Lung (tissue), 12 donors: ENCODE data around the gene ZFP36L1. TPM values are rescaled to one million over a fixed set of nuclear protein-coding genes. Genes with fewer than 3 reads are reported as not detected.

Source experiments
- ATAC-seq: fragments of 200-7000 bp; cut with Tn5 transposase; one replicate; pipeline ENCODE4 v1.9.1; 2020; ENCODE audit warnings: moderate number of reproducible peaks; ENCODE audit not compliant: insufficient read depth, low FRiP score
- DNase-seq, 3 donors: peaks; one replicate each; pipeline ENCODE4 v3.0.0-alpha.2; 2013 to 2017
- H3K27ac ChIP-seq, 2 donors: one replicate each; pipeline ENCODE4 v1.5.1; 2013; ENCODE audit warnings: mild to moderate bottlenecking in 2 of 2, moderate library complexity in 2 of 2, control low read depth in 1 of 2, inconsistent platforms in 1 of 2, low read depth in 1 of 2, low read length in 1 of 2
- H3K27me3 ChIP-seq, 3 donors: one replicate each; pipeline ENCODE4 v1.5.1; 2013; ENCODE audit warnings: low read length in 2 of 3; ENCODE audit not compliant: control insufficient read depth in 3 of 3, insufficient read depth in 3 of 3
- H3K36me3 ChIP-seq, 4 donors: one replicate each; pipeline ENCODE4 v1.5.1; 2013; ENCODE audit warnings: low read length in 4 of 4, mild to moderate bottlenecking in 1 of 4, moderate library complexity in 1 of 4; ENCODE audit not compliant: control insufficient read depth in 4 of 4, insufficient read depth in 4 of 4
- H3K4me1 ChIP-seq, 5 donors: one replicate each; pipeline ENCODE4 v1.5.1; 2013; ENCODE audit warnings: low read length in 5 of 5, mild to moderate bottlenecking in 2 of 5, moderate library complexity in 1 of 5; ENCODE audit not compliant: control insufficient read depth in 5 of 5, insufficient read depth in 5 of 5
- H3K4me3 ChIP-seq: one replicate; pipeline ENCODE4 v1.5.1; 2013; ENCODE audit warnings: mild to moderate bottlenecking, control low read depth, moderate library complexity
- H3K9ac ChIP-seq, 2 donors: one replicate each; pipeline ENCODE4 v1.5.1; 2013; ENCODE audit warnings: low read length in 2 of 2, control low read depth in 1 of 2; ENCODE audit not compliant: insufficient read depth in 1 of 2
- H3K9me3 ChIP-seq, 4 donors: one replicate each; pipeline ENCODE4 v1.5.1; 2013; ENCODE audit warnings: low read length in 3 of 4, mild to moderate bottlenecking in 1 of 4, moderate library complexity in 1 of 4; ENCODE audit not compliant: control insufficient read depth in 4 of 4, insufficient read depth in 3 of 4
- WGBS, 2 donors: extraction: QIAGEN DNeasy Blood & Tissue Kit; methylation state at CpG; one replicate each; pipeline ENCODE4 v1.1.7; 2013; 5-methylcytosine and 5-hydroxymethylcytosine counted together
- polyA plus RNA-seq, 2 donors: library from polyadenylated mRNA; stranded (reverse); fragments of 200-250 nt; gene quantifications; one replicate each; pipeline ENCODE4 v1.2.1, GENCODE V29; 2013
- total RNA-seq, 2 donors: library from RNA; depleted of rRNA in 1 of 2; stranded (reverse); fragments of >200 nt in 1 of 2; gene quantifications; one replicate each; pipeline ENCODE4 v1.2.1, GENCODE V29; 2014 to 2021
- TF ChIP-seq, protein P1 (sequence below): IDR thresholded peaks from 2 replicates; pipeline ENCODE4 v1.5.1; 2012; ENCODE audit warnings: mild to moderate bottlenecking; ENCODE audit errors: control extremely low read depth, extremely low read depth
- donor health status: control.
- donor health status: control.
- donor health status: Bipolar disorder and iron deficiency.
- donor health status: healthy.
- donor health status: DM: yes; HTN: yes; CAD: no.

The ZFP36L1 gene
- total and polyA plus RNA-seq, 4 donors = 63.7 to 364 (median 267) TPM

DNA sequence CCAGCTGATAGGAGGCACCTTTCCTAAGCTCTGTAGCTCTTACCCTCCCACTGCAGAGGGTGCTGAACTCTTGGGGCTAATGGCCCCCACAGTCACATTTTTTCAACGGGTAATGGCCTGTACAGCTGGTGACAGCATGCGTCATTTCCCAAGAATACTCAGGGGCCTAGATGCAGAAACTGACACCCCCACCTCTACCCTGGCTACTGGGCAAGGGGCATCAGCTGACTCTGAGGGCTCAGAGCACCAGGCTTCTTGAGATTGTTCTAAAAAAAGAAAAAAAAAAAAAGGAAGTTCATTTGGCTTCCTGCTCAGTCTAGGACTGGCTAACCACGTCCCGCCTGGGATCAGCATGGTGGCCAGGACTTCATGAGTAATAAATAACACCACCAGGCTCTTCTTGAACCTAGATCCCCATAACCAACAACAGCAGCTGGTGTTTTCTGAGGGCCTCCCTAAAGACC is 35.2 kb downstream of the ZFP36L1 start:
- Histone ChIP-seq H3K4me3 (no peak overlapping the region), H3K27me3 (no peaks in the 10 kb centered on the region), H3K36me3 (no peaks in the 10 kb centered on the region), H3K4me1 (peaks cover 13 to 42% (median 17%) of the 10 kb centered on the region in 5 donors), H3K27ac (no peak overlapping the region), H3K9me3 (no peaks in the 10 kb centered on the region), H3K9ac (no peak overlapping the region)
- WGBS, 2 donors = 12 to 36% methylated on average over 4 of the region's 4 CpGs
- ATAC-seq = peak; percentile 51
- peak; percentile 37 to 55 (median 45) for DNase-seq
- TF ChIP-seq, protein P1, sequence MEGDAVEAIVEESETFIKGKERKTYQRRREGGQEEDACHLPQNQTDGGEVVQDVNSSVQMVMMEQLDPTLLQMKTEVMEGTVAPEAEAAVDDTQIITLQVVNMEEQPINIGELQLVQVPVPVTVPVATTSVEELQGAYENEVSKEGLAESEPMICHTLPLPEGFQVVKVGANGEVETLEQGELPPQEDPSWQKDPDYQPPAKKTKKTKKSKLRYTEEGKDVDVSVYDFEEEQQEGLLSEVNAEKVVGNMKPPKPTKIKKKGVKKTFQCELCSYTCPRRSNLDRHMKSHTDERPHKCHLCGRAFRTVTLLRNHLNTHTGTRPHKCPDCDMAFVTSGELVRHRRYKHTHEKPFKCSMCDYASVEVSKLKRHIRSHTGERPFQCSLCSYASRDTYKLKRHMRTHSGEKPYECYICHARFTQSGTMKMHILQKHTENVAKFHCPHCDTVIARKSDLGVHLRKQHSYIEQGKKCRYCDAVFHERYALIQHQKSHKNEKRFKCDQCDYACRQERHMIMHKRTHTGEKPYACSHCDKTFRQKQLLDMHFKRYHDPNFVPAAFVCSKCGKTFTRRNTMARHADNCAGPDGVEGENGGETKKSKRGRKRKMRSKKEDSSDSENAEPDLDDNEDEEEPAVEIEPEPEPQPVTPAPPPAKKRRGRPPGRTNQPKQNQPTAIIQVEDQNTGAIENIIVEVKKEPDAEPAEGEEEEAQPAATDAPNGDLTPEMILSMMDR = no peak

- no peak for DNase-seq
- H3K27ac ChIP-seq = no peak overlapping the region
- no peaks in the 10 kb centered on the region for H3K9me3 ChIP-seq
- no peak for ATAC-seq
- H3K36me3 ChIP-seq = no peaks in the 10 kb centered on the region
- no peak overlapping the region for H3K4me3 ChIP-seq
- TF ChIP-seq, protein P1 = no peak
- H3K4me1 ChIP-seq = peaks cover 8 to 36% (median 12%) of the 10 kb centered on the region in 5 donors
- H3K27me3 ChIP-seq = no peaks in the 10 kb centered on the region
- H3K9ac ChIP-seq = no peak overlapping the region
- 90 to 95% methylated on average over 6 of the region's 6 CpGs for WGBS, 2 donors
Measured at GRCh38 chr14:68756734-68757133, 36.1 kb downstream of the ZFP36L1 start.

DNA sequence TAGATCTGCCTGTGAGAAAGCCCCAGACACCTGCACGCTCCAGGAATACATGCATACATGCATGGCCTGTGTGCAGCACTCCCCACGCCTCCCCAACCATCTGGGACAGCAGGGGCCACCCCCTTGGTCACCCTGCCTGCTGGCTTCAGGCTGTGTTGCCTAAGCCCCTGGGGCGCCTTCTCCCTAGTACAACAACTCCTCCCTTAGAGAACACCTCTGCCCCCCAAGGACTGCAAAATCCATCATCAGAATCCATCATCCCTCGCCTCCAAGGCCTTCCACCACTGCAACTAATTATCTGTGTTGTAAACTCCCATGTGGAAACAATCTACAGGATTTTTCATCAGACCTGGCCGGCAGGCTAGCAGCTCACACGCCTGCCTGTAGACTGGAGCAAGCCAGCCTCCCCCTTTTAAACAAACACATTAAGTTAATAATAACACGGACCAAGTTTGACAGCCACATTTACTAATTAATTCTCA is 36.8 kb downstream of the ZFP36L1 start:
- Histone ChIP-seq H3K36me3 (no peaks in the 10 kb centered on the region), H3K27me3 (no peaks in the 10 kb centered on the region), H3K4me1 (peaks cover 7 to 36% (median 12%) of the 10 kb centered on the region in 5 donors), H3K4me3 (no peak overlapping the region), H3K9ac (no peak overlapping the region), H3K9me3 (no peaks in the 10 kb centered on the region), H3K27ac (no peak overlapping the region)
- ATAC-seq (no peak), DNase-seq (peak in 2 of 3 donors; percentile 29 to 61)
- TF ChIP-seq, protein P1 = no peak
- WGBS, 2 donors = 74 to 85% methylated on average over 7 of the region's 7 CpGs

- no peak for DNase-seq
- H3K9ac ChIP-seq = no peak overlapping the region
- WGBS, 2 donors = 84 to 97% methylated on average over 3 of the region's 3 CpGs
- no peaks in the 10 kb centered on the region for H3K36me3 ChIP-seq
- no peak overlapping the region for H3K4me3 ChIP-seq
- TF ChIP-seq, protein P1 = no peak
- H3K9me3 ChIP-seq = no peaks in the 10 kb centered on the region
- no peak overlapping the region for H3K27ac ChIP-seq
- H3K27me3 ChIP-seq = no peaks in the 10 kb centered on the region
- peaks cover 5 to 34% (median 12%) of the 10 kb centered on the region in 5 donors for H3K4me1 ChIP-seq
- no peak for ATAC-seq
Measured at GRCh38 chr14:68755016-68755353, 37.9 kb downstream of the ZFP36L1 start.
